Pericardium fibroblast (primary cell): Measurements from ENCODE around the gene TRIM37. TPM values are rescaled to one million over a fixed set of nuclear protein-coding genes. Genes with fewer than 3 reads are reported as not detected.

ENCODE experiments used
- total RNA-seq: library from RNA; depleted of rRNA; stranded (reverse); fragments of >200 nt; gene quantifications from 2 replicates; pipeline ENCODE4 v1.2.3, GENCODE V29; 2015

The TRIM37 gene, protein sequence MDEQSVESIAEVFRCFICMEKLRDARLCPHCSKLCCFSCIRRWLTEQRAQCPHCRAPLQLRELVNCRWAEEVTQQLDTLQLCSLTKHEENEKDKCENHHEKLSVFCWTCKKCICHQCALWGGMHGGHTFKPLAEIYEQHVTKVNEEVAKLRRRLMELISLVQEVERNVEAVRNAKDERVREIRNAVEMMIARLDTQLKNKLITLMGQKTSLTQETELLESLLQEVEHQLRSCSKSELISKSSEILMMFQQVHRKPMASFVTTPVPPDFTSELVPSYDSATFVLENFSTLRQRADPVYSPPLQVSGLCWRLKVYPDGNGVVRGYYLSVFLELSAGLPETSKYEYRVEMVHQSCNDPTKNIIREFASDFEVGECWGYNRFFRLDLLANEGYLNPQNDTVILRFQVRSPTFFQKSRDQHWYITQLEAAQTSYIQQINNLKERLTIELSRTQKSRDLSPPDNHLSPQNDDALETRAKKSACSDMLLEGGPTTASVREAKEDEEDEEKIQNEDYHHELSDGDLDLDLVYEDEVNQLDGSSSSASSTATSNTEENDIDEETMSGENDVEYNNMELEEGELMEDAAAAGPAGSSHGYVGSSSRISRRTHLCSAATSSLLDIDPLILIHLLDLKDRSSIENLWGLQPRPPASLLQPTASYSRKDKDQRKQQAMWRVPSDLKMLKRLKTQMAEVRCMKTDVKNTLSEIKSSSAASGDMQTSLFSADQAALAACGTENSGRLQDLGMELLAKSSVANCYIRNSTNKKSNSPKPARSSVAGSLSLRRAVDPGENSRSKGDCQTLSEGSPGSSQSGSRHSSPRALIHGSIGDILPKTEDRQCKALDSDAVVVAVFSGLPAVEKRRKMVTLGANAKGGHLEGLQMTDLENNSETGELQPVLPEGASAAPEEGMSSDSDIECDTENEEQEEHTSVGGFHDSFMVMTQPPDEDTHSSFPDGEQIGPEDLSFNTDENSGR
- total RNA-seq = 15.4 and 26.5 TPM in 2 replicates

DNA sequence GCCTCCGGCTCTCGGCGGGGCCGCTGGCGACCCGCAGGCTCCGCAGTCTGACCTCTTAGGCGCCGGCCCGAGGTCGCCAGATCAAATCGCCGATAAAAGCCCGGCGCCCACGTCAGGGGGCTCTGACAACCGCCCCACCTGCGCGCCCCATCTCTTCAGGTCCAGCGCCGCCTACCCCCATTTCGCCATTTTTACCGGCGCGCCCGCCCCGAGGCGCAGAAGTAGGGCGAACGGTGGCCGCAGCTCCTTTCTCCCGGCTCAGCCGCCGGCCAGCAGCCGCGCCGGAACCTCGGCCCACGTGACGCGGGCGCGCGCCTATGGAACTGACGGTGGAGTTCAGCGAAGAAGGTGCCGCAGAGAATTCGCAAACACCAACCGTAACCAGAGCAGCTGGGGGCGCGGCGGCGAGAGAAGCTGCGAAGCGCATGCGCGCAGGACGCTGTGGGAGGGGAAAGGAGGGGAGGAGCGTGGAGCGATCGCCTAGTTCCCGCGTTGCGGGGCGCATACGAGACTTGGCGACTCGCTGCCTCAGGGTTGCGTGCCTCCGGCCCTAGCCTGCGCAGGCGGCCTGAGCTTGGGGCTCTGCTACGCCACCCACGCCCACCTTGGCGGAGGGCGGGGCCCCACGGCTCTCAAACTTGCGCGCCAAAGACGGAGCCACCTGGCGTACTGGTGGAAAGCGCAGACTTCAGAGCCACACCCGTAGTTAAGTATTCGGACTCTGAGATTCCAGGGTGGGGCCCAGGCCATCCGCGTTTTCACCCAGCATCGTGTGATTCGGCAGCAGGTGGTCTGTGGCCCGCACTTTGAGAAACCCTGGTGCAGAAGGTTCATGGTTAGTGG, at the start of gene TRIM37:
TSS of gene TRIM37 (minus strand) at position 418 of the 843 bp plus-strand sequence. CDS start 419 bp downstream, outside the sequence.

DNA sequence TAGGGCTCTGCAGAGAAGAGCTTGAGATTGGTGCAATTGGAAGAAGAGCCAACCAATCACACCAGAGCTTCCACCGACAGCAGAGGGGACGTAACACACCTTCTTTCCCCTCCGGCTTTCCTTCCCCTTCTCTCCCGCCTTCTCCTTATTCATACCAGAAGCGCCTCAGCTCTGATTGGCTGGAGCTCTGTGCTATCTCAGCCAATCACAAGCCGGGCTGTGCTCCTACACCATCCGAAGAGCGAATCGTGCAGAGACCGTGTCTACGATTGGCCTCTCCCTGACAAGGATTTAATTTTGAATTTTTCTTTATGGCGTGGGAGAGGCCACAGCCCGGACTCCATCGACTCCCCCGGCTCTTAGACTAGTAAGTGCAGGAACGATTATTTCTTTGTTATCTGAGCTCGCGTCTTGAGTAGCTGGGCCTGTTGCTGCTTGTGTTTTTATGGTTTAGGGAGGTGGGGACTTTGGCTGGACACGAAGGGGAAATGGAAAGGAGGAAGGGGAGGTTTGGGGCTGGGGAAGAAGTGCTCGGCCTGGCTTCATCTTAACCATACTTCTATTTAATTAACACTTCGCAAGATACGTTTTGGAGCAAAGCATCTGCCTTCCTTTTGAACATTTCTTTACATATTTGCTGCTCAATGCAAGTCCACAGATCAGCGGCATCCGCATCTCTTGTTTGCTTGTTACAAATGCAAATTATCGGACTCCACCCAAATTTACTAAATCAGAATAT, 48.9 kb upstream of the TRIM37 start, which contains the start of gene PRR11:
TSS of gene PRR11 (plus strand) at position 308 of the 739 bp plus-strand sequence. CDS start 14,007 bp downstream, outside the sequence.

DNA sequence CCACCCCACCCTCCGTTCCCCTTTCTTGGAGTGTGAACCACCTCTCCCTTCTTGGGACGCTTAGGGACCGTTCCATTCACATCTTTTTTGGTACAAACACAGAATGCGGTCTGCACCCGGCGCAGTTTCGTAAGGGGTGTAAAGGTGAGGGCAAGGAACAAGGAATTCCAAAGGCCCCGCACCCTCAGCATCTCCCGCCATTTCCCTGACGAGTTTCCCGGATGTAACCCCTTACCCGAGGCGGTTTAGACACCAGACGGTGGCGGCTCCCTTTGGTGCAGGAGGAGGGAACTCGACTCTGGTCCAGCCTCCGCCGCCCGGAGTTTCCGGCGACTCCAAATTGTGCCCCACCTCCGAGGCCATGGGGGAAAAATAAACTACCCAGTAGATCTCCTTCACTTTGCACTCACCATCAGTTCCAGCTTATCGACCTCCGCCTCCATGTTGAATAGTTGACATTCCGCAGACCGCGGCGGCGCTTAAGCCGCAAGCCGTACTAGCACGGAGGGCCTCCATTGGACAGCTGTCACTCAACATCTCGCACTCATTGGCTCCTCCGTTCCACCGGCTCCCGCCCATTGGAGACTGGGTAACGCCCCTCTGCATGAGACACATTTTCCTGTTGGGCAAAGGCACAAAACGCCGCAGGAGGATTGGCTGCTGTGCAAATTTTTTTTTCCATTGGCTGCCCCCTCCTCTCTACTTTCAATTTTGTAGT, 48.2 kb upstream of the TRIM37 start, which contains the start of gene SKA2:
TSS of gene SKA2 (minus strand) at position 466 of the 718 bp plus-strand sequence. CDS start at position 443, 23 bp downstream.

Other genes starting within 250 kb of the TRIM37 start
- 19.9 and 22.2 TPM in 2 replicates for gene SKA2, start 48.3 kb upstream of the TRIM37 start, total RNA-seq
- gene PRR11, start 48.9 kb upstream of the TRIM37 start, total RNA-seq = 2.0 and 41.4 TPM in 2 replicates
- 12.5 and 14.3 TPM in 2 replicates for gene SMG8, start 103.2 kb upstream of the TRIM37 start, total RNA-seq
- 0.12 and 0.34 TPM in 2 replicates for gene GDPD1, start 113.6 kb upstream of the TRIM37 start, total RNA-seq
- gene YPEL2, start 224.8 kb upstream of the TRIM37 start, total RNA-seq = 5.8 and 20.9 TPM in 2 replicates